GM19238 (cell line): ENCODE data around the gene PHF13.

ENCODE experiments used
- DNase-seq: peaks from one replicate; pipeline ENCODE4 v3.0.0; 2011; ENCODE audit warnings: low spot score; ENCODE audit not compliant: insufficient read length

The PHF13 gene

DNA sequence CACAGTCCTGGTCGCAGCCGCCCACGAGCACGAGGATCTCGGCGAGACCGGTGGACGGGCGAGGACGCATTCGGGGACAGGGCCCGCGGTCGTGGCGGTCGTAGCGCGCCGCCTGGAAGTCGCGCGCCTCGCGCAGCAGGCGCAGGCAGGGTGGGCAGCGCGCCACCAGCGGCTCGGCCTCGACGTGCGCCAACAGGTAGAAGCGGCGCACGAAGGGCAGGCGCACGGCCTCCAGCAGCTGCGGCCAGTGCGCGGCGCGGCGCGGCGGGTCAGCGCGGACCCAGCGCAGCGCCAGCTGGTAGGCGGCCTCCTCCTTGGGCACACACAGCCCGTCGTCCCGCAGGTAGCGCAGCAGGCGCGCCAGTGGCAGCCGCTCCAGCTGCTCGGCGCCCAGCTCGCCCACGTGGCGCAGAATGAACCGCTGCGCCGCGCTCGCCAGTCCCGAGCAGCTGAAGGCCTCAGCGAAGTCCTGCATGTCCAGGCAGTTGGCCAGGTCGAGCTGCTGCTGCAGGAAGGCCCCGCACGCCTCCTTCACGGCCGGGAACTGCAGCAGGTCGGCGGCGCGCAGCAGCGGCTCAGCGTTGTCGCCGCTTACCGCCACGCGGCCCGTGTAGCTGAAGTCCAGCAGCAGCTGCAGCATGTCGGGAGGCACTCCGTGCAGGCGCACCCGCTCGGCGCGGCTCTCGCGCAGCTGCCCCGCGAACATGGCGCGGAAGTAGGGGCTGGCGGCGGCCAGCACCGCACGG is 11.4 kb upstream of the PHF13 start:
- peak; percentile 64 for DNase-seq

DNA sequence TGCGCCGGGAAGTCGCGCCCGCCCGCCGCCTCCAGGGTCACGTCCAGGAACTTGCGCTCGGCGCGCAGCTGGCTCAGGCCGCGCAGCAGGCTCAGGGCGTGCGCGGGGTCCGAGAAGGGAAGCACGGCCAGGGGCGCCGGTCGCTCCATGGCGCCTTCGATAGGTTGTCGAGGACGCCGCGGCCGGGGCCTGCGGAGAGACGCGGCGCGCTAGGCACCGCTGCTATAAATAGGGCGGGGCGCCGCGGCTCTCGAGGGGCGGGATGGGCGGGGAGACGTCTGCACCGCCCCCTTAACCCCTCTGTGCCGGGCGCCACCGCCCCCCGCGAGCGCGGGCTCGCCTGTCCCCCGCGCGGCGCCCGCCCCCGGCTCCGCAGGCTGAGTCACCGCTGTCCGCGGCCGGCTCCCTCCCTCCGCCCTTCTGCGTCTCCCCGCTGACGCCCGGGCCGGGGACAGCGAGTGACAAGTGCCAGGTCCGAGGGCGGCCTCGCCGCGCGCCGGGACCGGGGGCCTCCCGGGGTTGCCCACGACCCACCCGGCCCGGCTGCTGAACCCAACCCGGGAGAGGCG is 10.8 kb upstream of the PHF13 start, which contains the start of gene KLHL21:
Gene KLHL21 (minus strand): TSS at position 201 of the 569 bp plus-strand sequence. CDS start 52 bp downstream, at position 149.
- DNase-seq: peak; percentile 88

DNA sequence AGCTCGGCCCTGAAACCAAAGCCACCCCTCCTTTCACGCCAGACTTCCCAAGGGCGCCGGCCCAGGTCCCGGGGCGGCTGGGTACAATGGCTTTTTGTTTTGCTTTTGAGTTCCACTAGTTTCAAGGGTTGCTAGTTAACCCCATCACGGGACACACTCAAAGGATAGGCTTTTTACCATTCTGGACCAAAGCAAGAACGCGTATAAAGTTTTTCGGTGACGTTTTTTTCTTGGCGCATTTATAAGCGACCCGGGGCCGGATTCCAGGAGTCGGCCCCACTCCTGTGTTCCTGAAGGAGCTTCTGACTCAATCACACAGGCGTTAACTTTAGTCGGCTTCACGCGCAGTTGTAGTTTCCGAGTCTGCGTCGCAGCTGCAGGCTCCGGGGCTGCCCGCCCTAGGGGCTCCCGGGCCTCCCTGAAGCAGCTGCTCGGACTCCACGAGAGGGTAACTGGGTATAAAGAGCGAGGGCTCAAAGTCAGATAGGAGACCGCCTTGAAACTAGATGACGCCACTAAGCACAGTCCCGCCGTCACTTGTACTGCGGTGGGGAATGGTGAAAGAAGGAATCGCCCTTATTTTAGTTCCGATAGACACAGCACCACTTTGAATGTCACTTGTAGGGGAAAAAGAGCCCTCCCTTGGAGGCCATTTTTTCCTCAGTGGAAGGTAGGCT is 10.2 kb upstream of the PHF13 start:
- no peak for DNase-seq

DNA sequence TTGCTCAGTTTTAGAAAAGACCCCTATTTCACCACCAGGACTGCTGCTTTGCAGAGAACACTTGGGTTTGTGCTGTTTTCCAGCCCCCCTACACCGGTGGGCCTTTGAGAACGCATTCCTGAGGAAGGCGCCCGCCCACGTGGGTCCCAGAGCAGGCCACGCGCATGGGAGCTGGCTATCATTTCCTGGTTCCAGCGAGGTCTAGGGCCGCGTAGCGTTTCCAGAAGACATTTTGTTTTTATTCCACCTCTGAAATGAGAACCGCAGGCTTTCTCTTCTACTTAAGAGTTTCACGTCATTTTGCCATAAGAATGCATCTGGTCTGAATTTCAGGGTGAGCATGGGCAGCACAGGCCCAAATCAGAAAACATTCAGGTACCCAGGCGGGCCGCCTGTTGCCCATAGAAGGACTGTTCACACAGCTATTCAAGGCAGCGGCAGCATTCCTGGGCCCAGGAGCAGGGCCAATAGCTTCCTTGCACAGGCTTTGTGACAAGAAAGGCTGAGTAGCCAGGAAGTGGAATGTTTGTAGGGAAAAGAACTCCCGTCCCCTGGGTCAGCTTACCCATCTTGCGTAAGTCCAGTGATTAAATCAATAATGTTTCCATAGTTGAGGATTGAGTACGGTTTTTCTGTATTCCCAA is 9.5 kb upstream of the PHF13 start:
- DNase-seq: no peak

DNA sequence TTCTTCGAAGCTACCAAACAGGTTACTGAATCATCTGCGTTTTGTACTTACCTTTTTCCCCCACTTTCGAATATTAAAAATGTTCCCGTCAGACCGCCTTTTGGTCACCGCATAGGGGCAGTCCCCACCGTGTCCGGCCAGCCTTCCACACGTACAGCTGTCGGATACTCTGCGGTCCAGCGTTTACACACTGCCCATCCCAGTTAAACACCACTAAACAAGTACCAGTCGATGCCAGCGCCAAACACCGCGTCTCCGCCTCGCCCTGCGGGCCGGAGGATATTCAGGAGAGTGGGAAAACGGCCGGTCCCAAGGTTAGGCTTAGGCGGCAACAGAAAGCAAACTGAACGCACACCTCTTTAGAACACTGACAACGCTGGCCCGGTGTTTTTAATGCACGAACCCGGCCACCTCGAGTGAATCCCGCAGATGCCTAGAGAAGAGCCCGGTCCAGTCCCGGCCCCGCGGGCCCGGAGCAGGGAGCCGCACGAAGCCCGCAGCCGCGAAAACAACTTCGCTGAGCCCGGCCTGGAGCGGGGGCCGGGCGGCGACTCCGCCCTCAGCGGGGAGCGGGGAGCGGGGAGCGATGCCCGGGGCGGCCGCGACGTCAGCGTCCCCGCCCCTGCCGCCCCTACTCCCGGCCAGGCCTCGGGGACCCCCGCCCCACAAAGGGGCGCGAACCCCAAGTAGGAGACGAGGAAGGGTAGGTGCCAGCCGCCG is 730 bp upstream of the PHF13 start:
- DNase-seq: peak; percentile 74

DNA sequence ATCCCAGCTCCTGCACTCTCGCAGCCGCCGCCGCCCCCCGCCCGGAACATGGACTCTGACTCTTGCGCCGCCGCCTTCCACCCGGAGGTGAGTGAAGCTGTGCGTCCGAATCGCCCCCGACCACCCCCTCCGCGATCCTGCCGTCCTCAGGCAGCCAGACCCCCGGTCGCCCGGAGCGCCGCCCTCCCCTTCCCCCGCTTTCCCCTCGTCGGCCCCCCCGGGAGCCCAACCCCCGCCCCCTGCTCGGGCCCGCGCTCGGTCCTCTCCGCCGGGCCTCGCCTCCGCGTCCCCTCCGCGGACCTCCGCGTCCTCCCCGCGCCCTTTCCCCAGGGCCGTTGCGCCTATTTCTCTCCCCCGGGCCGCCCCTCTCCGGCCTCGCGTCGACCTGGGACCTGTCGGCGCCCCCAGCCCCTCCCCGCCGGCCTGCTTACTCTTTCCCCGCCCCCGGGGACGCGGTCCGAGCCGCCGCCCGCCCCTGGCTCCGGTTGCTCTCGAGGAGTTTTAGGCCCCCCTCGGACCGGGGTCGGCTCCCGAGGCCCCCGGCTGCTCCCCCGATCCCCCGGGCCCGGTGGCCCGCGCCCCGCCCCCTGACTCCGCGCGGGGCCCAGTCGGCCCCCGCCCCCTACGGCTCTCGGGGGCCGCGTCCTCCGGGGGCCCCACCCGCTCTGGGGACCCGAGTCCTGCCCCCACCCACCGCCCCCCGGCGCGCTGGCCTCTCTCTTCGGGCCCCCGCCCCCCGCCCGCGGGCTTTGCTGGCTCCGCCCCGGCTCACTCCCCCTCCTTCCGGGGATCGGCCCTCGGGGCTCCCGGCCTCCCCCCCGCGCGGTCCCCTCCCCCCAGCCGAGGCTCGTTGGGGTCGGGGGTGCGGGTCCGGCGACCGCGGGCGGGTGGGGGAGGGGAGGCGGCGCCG is 743 bp downstream of the PHF13 start:
- peak; percentile 90 for DNase-seq

DNA sequence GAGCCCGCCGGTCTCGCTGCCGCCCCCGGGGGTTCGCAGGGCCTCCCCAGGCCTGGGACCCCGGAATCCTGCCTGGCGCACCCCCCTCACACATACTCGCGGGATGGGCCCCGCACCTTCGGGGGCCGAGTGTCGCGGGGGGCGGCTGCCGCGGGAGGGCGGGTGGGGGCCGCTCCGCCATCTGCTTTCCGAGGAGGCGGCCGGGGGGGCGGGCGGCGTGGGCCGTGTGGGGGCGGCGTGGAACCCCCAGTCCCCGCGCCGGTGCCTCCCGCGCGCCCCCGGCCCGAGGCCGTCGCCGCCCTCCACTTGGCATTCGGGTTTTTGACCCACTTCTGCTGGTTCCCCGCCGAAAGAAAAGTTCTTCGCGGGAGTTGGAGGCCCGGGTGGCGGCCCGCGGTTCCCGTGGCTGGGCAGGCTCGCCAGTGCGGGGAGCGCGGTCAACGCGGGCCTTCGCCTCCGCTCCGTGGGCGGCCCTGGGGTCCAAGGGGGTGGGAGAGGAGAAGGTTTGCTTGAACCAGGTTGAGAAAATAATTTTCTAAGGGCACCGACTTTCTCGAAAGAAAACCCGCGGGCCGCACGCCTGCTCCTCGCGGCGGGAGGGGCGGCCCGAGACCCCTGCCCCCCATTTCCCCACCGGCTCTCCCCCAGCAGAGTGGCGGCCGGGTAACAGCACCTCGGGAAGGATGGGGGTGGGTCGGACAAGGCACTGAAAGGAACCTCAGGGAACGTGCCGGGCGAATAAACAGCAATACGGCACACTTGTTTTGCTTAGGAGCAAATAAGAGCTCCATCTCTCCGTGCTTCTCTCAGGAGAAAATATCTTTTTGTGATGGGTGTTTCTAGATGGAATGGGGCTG is 1.6 kb downstream of the PHF13 start:
- DNase-seq: peak; percentile 37

DNA sequence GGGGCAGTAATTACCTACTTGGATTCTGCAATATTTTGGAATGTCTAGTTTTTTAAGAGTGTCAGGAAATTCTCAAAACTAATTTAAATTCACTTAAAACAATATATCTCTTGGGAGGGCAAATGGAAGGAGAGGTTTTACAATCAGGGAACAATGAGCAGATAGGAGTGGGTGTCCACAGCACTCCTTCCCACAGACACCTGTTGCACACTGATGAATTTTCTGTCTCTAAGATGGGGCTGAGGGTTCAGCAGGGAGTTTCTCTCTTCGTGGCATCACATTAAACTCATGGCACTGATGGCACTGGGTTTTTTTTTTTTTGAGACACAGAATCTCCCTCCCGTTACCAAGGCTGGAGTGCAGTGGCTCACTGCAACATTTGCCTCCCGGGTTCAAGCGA is 5.5 kb downstream of the PHF13 start:
- no peak for DNase-seq

DNA sequence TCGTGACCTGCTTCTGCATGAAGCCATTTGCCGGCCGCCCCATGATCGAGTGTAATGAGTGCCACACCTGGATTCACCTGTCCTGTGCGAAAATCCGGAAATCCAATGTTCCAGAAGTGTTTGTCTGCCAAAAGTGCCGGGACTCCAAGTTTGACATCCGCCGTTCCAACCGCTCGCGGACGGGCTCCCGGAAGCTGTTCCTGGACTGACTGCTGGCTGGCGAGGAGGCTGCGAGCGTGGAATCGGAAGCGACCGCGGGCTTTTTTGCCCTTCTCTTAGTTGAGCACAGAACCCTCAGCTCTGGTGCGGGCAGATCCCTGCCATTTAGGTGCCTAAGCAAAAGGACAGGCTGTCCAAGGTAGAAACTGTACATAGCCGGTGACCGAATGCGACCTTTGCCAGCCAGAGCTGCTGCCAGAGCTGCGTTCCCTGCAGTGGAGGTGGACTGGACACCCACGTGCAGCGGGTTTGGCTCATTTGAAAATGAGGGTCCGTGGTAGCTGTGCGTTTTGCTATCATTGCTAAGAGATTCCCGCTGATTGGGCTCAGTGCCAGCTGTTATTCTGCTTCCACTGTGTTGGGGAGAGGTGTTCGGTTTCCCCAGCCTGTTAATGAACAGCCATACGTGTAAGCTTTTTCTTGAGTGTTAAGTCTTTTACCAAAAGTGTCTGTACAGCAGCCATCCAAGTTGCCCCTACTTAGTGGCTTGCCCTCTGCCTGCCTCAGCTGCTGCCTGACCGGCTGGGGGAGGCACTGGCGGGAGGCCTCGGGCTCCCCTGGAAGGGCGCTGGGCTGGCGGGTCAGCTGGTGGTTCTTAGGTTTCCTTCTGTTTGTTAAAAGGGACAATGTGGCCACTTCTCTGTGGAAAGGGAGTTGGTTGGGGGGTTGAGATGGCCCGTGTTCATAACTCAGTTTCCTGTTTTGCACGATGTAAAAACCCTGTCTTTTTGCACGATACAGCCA is 8.2 kb downstream of the PHF13 start:
- DNase-seq: no peak

DNA sequence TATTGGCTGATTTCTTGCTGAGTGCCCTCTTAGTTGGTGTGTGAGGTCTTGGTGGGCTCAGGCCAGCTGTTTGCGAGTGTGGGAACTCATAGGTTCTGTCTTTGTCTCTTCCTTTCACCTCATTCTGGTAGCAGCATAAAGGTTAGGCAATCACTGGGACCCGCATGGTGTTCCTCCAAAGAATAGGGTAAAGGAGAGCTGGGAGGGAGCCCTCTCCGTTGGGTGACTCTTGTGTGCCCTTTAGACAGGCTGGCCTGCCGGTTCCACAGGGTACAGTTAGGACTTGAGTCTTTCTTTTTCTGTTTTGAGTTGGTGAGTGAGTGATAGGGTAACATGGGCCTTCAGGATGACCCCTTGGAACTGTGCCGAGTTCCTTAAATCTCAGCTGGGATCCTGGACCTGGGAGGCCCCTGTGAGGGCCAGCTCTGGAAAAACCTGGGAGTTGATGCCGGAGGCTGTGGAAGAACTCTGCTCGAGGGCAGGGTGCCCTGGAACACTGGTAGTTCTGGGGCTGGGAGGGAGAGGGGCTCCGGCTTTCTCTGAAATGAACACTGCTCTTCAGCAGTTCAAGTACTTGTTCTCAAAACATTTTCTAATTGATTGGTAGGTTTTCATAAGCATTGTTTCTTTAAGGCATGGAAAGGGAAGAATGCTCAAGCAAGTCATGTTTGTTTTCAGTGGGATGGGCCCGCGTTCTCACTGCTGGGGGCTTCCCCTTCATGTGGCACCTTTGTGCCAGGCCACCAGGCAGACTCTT is 9.0 kb downstream of the PHF13 start:
- no peak for DNase-seq

DNA sequence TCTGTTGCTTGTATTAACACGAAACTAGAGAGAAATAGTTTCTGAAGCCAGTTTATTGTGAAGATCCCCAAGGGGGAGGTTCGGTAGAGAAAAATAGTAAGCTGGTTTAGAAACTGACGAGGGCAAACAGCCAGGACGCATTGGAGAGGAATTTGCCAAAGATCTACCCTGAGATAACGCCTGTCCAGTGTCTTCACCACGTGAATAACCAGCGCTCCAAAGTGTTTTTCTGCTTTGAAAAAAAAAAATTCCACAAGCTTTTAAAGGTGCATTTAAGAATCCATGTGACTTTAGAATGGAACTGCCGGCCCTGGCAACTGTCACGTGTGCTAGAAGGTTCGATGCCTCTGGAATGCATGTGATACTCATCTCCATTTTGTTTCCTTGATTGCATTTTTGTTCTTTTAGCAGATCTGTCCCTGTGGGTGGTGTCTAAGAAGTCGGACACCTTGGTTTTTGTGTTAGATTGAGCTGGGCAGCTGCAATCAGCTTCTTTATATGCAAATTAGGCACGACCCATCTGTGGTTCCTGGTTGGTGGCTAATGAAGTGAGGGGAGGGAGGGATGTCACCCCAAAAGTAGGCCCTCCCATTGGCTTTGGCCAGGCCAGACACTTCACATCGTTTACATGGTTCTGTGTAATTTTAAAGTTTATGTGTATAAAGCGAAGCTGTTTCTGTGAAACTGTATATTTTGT is 9.9 kb downstream of the PHF13 start:
- no peak for DNase-seq

DNA sequence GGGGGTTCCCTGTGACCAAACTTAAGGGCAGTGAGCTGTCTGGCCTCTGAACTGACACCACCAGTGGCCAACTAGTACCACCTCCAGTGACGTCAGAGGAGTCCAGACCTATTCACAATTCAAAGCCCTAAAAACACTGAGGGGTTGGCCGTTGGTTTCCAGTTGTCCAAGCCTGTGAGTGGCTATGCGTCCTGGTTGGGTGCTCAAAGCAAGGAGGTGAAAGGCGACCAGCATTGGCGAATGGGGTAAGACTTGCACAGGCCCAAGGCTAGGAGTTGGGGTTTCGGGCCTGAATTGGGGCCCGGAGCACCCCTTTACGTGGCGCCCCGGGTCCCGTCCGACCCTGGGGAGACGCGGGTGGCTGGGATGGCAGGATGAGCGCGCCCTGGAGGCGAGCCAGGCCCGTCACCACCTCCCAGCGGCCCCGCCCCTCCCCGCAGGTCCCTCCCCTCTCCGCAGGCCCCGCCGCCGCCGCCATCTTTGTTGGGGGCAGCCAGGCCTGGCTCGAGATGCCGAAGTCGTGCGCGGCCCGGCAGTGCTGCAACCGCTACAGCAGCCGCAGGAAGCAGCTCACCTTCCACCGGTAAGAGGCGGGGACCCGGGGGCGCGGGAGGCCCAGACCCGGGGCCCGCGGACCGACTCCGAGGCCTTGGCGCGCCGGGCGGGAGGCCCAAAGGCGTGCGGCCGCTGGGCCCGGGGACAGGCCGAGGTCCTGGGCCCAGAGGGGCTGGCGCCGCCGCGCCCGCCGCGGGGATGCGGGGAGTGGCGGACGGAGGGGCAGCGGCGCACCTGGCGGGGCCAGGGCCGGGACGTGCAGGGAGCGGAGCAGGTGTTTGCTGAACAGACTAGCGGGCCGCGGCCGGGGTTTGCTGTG is 11.4 kb downstream of the PHF13 start, which contains the start of gene THAP3:
Gene THAP3 (plus strand): TSS at position 159 of the 874 bp plus-strand sequence. CDS start 351 bp downstream, at position 510.
- DNase-seq: peak; percentile 96

DNA sequence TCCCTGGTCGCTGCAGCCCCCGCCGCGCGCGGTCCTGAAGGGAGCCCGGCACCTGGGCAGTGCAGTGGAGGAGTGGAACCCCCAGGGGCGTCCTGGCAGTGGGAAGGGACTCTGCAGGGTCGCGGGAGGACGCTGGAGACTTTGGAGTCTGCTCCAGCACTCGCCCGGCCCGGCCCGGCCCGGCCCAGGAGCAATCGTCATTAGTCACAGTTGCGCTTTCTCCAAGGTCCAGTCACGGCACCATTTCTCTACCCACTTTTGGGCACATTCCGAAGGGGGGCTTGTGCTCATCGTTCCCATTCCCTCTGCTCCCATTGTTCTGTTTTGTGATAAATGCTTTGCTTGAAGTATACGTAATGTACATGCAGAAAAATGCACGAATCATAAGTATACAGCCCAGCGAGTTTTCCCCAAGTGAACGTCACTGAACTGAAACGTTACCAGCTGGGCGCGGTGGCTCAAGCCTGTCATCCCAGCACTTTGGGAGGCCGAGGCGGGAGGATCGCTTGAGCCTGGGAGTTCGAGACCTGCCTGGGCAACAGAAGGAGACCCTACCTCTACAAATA is 12.1 kb downstream of the PHF13 start:
- no peak for DNase-seq

DNA sequence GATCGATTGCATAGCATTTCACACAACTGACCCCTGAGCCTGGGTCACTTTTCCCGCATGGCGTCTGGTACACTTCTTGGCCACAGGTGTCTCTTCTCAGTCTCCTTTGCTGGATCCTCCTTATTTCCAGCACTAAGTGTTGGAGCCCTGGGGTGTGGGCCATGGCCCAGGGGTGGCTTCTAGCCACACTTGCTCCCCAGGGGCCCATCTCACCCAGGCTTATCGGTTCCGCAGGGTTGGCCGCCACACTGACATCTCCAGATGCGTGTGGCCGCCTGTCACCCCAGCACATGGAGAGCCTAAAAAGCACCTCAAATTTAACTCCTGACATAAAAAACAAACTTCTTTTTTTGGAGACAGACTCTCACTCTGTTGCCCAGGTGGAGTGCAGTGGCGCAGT is 13.5 kb downstream of the PHF13 start:
- no peak for DNase-seq

DNA sequence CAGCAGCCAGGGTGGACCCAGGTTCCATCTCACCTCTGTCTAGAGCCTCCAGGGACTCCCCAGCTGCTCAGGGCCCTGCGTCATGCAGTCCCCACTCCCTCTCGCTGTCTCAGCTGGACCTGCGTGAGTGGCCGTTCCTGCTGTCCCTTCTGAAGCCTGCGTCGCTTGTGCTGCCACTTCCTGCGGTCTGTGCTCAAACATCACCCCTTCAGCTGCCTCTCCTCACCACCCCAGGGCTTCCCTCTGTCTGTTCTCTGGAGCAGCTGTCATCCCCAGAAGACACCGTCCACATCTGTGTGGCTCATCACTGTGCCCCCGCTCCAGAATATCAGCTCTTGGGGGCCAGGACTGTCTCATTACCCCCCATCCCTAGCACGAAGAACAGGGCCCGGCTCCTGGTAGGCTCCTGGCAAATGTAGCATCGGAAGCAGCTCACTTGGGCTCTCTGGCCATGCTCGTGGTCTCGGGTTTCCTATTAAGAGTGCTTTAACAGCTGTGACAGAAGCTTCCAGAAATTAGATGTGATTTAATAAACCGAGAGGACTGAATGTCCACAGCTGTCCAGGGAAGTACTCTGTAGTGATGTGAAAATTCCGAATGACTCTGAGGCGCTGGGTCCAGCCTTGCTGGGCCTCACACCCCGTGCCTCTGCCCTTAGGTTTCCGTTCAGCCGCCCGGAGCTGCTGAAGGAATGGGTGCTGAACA is 14.5 kb downstream of the PHF13 start:
- DNase-seq: no peak
